ENCODE results near the gene ALDOA.

Gene ALDOA

GRCh38 chr16:30046178-30046577 is 19.4 kb upstream of the ALDOA start:
- DNase-seq = no peak

DNA sequence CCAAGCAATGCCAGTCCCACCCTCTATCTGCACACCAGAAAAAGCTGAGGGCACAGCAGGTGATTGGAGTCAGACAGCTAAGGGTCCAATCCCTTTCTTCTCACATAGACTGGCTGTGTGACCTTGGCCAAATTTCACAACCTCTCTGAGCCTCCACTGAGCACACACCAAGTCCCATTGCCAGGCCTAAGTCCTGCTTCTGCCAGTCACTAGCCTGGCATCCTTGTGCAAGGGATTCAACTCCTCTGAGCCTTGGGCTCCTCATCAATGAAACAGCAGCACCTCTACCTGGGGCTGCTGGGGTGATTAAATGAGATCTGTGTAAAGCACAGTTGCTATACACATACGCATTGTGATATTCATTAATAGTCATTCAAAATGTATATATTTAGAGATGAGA is 19.0 kb upstream of the ALDOA start:
- DNase-seq = no peak

DNA sequence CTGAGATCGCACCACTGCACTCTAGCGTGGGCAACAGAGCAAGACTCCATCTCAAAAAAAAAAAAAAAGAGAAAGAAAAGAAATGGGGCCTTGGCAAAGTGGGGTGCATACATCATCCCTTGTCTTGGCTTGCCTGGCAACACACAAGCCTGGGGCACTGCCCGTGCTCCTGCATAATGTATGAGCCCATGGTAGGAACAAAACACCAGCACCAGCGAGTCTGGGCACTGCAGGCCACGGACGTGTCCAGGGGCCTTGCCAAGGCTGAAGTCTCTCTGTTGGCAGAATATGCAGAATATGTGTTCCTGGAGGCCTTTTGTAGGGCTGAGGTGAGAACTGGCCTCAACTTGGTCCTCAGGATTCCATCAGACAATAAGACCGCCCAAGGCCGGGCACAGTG is 15.7 kb upstream of the ALDOA start:
- DNase-seq = no peak

DNA sequence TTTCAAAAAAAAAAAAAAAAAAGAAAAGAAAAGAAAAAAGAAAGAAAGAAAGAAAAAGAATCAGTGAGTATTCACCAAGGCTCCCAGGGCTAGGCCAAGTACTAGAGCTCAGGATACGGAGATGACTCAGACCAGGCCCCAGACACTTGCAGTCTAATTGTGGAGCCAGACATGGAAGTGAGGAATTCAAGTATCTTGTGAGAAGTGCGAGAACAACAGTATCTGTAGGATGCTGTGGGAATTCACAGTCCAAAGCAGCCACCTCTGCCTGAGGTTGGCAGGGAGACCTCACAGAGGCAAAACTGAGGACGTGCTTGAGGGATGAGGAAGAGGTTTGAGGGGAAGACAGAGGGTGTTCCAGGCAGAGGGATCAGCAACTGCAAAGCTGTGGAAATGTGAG is 14.0 kb upstream of the ALDOA start:
- no peak for DNase-seq

GRCh38 chr16:30052671-30053372 is 12.7 kb upstream of the ALDOA start:
- peak; percentile 90 for DNase-seq

- DNase-seq = no peak
Observed at GRCh38 chr16:30053376-30054015, 12.1 kb upstream of the ALDOA start.

- DNase-seq = no peak
Observed at GRCh38 chr16:30054451-30054850, 11.1 kb upstream of the ALDOA start.

GRCh38 chr16:30054959-30055553 is 10.5 kb upstream of the ALDOA start:
- peak; percentile 60 for DNase-seq

DNA sequence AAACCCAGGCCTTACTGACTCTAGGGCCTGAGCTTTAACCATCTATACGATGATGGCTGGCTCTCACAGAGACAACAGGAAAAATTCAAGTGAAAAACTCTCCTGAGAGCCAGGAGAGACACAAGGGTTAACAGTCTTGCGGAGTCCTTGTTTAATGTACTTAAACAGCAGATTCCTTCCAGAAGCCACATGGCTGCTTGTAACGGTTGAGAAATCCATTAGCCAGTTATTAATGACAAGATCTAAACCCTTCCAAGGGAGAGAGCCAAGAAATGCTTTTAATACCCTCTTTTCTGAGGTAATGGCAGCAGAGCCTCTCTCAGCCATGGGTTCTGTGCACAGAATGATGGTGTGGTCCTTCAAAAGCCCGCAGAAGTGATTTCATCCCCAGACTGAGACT is 5.2 kb upstream of the ALDOA start:
- no peak for DNase-seq

GRCh38 chr16:30060836-30061554 is 4.6 kb upstream of the ALDOA start:
- no peak for DNase-seq

GRCh38 chr16:30063278-30063892 is 2.2 kb upstream of the ALDOA start:
- no peak for DNase-seq

DNA sequence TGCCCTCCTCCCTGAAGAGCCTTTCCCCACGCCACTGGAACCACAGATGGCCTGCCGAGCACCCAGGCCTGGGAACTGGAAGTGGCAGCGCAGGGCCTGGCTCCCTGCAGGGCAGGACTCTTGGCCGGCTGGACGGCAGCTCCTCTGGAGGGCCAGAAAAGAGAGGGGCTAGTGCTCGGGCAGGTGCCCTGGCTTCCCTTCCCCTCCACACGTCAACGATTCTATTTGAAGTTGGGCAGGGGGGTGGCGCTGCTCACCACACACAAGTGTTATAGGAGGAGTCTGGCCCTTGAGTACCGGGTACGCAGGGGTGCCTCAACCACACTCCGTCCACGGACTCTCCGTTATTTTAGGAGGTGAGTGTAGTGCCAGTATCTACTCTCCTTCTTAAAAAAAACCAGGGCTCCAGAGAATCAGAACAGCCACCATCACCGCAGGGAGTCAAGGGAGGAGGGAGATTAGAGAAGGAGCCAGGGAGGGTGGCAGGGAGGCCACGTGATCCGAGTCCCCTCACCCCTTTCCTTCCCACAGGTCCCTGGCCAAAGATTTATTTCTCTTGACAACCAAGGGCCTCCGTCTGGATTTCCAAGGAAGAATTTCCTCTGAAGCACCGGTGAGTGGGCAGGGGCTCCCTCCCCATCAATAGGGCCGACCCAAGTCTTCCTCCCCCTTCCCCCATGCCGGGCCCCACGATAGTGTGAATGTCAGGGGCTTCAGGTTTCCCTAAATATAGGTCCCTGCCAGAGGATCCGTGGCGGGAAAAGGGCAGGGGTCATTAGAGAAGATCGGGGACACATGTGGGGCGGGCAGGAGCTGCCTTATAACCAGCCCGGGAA is 1.4 kb upstream of the ALDOA start:
- DNase-seq = peak; percentile 79

GRCh38 chr16:30064729-30065101 is 845 bp upstream of the ALDOA start:
- no peak for DNase-seq

DNA sequence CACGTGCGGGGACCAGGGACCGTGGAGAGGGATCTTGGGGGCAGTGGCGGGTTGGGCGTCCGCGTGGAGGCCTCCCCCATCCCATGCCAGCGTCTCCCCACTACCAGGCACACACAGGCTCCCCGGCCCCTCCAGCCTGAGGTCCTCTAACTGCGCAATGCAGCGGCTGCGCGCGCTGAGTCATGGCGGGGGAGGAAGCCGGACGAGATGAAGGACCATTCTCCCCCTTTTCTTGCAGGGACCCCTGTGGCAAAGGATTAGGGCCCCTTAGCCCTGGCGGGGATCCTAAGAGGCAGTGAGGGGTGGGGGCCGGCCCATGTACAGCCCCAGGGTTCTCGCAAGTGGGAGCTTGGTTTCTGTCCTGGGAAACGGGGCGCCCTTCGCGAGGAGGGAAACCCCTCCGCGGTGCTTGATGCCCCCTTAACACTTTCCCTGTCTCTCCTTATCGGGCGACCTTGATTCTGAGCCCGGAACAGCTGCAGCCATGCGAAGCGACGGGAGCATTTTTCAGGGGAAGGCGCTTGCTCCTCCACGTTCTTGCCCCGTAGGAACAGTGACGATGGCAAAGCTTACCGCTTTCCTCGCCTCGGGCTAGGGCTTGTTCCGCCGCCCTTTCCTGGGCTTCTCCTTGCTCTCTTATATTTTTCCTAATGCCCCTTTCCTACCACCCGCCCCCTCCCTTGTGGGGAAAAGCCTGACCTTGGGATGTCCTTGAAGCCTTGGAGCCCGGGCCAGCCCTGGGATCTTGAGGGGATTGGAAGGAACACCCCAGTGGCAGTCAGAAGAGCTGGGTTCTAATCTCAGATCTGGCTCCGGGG is 592 bp downstream of the ALDOA start:
- peak; percentile 44 for DNase-seq

DNA sequence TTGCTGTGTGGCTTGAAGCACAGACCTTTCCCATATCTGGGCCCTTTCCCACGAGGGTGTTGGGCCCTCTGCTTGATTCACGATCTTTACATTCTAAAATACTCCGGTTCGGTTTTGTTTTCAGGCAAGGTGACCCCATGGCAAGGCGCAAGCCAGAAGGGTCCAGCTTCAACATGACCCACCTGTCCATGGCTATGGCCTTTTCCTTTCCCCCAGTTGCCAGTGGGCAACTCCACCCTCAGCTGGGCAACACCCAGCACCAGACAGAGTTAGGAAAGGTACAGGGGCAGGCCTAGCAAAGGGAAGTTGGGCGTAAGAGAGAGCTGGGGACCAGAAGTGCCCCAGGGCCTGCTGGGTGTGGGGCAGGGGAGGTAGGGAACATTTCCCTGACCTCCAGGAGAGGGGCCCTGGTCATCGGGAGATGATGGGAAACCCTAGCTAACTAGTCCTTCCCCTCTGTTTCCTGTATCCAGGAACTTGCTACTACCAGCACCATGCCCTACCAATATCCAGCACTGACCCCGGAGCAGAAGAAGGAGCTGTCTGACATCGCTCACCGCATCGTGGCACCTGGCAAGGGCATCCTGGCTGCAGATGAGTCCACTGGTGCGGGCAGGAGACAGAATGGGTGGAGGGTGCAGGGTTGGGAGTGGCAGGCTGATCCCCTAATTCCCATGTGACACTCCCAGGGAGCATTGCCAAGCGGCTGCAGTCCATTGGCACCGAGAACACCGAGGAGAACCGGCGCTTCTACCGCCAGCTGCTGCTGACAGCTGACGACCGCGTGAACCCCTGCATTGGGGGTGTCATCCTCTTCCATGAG is 1.4 kb downstream of the ALDOA start:
- peak; percentile 30 for DNase-seq

- DNase-seq = no peak
Observed at GRCh38 chr16:30067584-30067916, 2.0 kb downstream of the ALDOA start.

GRCh38 chr16:30068333-30068732 is 2.8 kb downstream of the ALDOA start:
- no peak for DNase-seq

- DNase-seq = peak; percentile 67
Observed at GRCh38 chr16:30068750-30069610, 3.4 kb downstream of the ALDOA start.

GRCh38 chr16:30069611-30070462 is 4.3 kb downstream of the ALDOA start:
- DNase-seq = no peak
